ENCODE results near the gene ACSF2.
"Not testable (repeated sequence)": the region's sequence is repeated elsewhere in the genome, so short reads cannot be mapped to it uniquely, and the experiment has no call there.

The ACSF2 gene

GRCh38 chr17:50407921-50408320 is 18.1 kb upstream of the ACSF2 start:
- no peak for DNase-seq (ENCODE audit: low read depth in 2 of 2)

DNA sequence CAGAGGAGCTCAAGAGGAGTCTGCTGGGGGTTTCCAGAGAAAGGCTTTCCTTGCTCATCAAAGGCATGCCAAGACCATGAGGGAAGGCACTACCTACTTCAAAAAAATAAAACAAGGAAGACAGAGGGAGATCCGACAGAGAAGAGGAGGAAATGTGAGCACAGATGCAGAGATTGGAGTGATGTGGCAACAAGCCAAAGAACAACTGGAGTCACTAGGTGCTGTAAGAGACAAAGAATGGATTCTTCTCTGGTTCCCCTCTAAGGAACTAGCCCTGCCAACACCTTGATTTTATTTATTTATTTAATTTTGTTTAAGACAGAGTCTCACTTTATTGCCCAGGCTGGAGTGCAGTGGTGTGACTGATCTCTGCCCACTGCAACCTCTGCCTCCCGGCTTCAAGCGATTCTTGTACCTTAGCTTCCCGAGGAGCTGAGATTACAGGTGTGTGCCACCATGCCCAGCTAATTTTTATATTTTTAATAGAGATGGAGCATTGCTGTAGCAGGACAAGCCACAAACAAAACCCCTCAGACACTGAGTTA is 13.8 kb upstream of the ACSF2 start:
- no peak for DNase-seq (ENCODE audit: low read depth in 2 of 2)

- no peak for DNase-seq (ENCODE audit: low read depth in 2 of 2)
Observed at GRCh38 chr17:50414808-50415207, 11.2 kb upstream of the ACSF2 start.

GRCh38 chr17:50419577-50419976 is 6.4 kb upstream of the ACSF2 start:
- DNase-seq (ENCODE audit: low read depth in 2 of 2): not testable (repeated sequence)

DNA sequence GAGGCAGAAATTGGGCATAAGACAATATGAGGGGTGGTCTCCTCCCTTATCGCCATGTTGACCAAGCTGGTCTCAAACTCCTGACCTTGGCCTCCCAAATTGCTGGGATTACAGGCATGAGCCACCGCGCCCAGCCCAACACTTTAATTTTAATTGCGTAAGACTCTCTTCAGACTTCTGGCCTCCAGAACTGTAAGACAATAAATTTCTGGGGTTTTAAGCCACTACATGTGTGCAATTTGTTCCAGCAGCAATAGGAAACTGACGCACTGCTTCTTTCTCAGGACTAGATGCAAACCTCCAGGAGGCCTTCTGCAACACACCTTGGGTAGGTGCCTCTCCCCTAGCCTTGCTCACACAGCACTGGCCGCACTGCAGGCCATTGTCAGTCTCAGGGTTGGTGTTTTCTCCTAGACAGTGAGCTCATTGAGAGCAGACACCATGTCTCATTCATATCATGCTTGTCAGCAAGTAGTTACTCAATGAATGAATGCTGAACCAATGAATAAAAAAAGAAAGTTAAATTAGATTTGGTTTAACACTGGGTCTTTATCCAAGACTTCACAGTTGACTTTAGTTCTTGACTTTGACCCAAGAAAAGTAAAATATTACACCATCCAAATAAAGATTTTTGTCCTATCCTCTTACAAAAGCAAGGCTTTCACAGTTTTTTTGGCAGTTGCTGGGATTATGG is 5.5 kb upstream of the ACSF2 start:
- no peak for DNase-seq (ENCODE audit: low read depth in 2 of 2)

- no peak for DNase-seq (ENCODE audit: low read depth in 2 of 2)
Observed at GRCh38 chr17:50421308-50422051, 4.5 kb upstream of the ACSF2 start.

- no peak for DNase-seq (ENCODE audit: low read depth in 2 of 2)
Observed at GRCh38 chr17:50422738-50423137, 3.3 kb upstream of the ACSF2 start.

DNA sequence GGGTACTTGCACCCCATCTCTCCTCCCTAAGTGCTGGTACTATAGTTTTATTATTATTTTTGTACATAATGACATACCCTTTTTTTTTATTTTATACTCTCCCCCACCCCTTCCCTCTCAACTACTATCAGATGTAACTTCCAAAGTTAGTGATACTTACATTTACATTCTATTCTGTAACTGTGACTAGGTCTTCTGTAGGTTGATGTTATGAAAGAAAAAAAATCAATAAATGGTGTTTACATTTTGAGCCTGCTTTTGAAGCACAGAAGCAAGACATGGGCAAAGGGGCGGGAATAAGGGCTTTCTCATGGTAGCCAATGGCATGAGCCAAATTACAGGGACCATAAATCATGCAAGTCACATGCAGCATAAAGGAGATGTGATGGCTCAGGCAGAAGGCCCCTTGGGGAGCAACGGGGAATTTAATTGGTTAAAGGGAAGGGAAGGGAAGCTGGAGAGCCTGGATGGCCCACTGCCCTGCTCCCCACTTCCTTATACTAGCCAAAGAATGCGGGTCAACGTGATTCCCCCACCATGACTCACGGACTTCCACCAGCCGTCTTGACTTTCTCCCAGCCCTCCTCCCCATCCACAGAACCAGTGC is 2.4 kb upstream of the ACSF2 start:
- no peak for DNase-seq (ENCODE audit: low read depth in 2 of 2)

DNA sequence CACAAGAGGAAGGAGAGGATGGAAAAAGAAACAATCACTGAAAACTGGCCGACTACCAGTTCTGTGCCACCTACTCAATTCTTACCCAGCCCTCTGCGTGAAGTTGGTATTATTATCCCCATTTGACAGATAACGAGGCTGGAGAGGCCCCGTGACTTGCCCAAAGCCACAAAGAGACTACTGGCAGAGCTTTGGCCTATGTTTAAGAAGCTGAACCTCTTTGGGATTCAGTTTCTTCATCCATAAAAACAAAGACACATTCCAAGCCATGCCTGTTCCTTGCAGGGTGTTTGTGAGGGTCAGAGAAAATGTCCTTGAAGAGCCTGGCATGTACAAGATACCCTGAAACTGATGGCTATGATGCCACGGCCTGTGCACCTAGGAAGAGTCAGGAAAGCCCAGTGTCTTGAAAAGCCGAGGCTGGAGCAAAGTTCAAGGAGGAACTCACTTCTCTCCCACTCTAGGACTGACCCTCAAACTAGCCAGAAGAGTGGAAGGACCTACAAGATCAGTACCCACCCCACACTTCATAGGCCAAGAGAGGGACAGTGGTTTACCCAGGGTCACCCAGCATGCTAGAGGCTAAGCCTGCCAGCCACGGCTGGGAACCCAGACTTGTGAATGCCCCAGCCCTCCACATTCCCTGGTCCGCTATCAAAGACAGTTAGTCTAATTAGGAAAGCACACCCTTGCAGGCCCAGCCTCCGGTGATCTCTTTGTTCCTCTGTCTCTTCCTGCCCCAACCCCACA is 1.6 kb upstream of the ACSF2 start:
- no peak for DNase-seq (ENCODE audit: low read depth in 2 of 2)

DNA sequence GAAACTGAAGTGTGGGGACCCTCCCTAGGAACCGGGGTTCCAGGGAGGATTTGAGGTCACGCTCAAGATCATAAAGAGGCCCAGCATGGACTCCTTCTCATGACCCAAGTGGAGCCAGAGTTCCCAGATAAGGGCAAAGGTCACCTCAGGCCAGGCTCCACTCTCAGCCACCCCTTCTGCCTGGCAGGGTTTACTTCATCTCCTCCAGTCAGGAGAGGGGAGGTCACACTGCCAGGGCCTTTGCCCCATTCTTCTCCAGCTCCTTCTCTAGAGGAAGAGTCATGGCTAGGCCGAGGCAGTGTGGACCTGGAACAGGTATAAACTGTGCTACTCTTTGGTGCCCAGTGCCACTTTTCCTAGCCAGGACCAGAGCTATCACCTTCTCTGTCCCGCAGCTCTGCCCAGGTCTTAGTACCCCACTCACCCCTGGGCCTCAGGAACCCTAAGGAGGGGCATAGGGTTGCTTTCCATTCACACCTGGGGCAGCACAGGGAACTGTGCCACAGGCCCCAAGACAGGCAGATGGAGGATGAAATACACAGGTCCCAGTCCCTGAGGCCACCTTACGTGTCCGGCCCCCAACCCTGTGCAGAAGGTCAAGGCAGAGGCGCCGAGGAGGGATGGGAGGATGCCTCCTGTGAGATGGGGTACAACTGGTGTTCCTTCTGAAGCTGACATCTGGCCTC is 879 bp upstream of the ACSF2 start:
- DNase-seq (ENCODE audit: low read depth in 2 of 2): no peak

GRCh38 chr17:50426472-50426782 is 409 bp downstream of the ACSF2 start:
- no peak for DNase-seq (ENCODE audit: low read depth in 2 of 2)

- no peak for DNase-seq (ENCODE audit: low read depth in 2 of 2)
Observed at GRCh38 chr17:50426814-50427787, 1.1 kb downstream of the ACSF2 start.

- not testable (repeated sequence) for DNase-seq (ENCODE audit: low read depth in 2 of 2)
Observed at GRCh38 chr17:50428126-50428525, 2.1 kb downstream of the ACSF2 start.

DNA sequence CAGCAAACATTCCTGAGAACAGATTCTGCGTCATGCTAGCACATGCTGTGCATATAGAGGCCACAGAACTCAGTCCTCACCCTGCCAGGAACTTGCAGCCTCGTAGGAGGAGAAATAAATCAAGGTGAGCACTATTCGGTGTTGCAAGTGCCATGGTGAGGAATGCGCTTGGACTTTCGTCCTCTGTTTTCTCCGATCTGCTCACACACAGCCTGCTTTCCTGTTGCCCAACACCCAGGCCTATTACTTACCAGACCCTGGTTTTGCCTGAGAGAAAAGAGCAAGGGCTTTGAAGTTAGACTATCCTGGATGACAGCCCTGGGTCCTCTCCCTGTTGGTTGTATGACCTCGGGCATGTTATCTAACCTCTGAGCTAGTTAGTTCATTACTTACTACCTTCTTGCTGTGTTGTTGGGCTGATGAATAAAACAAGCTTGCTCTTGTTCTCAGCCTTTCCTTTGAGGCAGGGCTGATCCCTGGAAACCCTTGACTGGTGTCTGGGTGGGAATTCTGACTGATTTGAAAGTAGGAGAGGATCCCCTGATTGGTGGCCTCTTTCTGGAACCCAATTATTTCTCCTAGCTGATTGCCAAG is 2.9 kb downstream of the ACSF2 start:
- DNase-seq (ENCODE audit: low read depth in 2 of 2): no peak

GRCh38 chr17:50429793-50430192 is 3.8 kb downstream of the ACSF2 start:
- DNase-seq (ENCODE audit: low read depth in 2 of 2): no peak

- no peak for DNase-seq (ENCODE audit: low read depth in 2 of 2)
Observed at GRCh38 chr17:50430821-50431618, 5.0 kb downstream of the ACSF2 start.

GRCh38 chr17:50432125-50432762 is 6.2 kb downstream of the ACSF2 start:
- no peak for DNase-seq (ENCODE audit: low read depth in 2 of 2)

DNA sequence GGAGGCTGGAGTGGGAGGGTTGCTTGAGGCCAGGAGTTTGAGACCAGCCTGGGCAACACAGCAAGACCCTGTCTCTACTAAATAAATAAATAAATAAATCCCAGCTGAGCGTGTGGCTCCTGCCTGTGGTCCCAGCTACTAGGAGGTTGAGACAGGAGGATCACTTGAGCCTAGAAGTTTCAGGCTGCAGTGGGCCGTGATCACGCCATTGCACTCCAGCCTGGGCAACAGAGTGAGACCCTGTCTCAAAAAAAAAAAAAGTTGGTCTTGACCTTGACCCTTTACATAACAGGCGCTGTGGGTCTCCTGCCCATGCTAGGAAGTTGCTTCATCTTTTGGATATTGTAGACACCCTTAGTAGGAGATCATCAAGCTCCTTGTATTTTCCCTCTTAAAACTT is 11.4 kb downstream of the ACSF2 start:
- DNase-seq (ENCODE audit: low read depth in 2 of 2): no peak

GRCh38 chr17:50439008-50439407 is 13.0 kb downstream of the ACSF2 start:
- no peak for DNase-seq (ENCODE audit: low read depth in 2 of 2)

Measured in stimulated activated CD4-positive, alpha-beta T cell treated with anti-CD3 and anti-CD28 coated beads, Interleukin-12 subunit alpha, Interleukin-12 subunit beta, amount 100 ng/mL, for 24 hours (primary cell).